Measurements from ENCODE around the gene DGKH. TPM values are rescaled to one million over a fixed set of nuclear protein-coding genes. Genes with fewer than 3 reads are reported as not detected.

DGKH gene
- total and polyA plus RNA-seq, 2 of the 13 experiments (the other 11 are each of a cell fraction or from before 2014, with no cell fraction given), result 0.01 to 0.13 TPM

- Histone ChIP-seq H3K27me3 (ENCODE audit: control insufficient read depth in 1 of 2, insufficient read depth in 2 of 2, low read length in 2 of 2) (no peaks in the 10 kb centered on the region), H3K4me3 (replicated peaks in 1 of 3; ENCODE audit: insufficient read depth in 1 of 3, low read depth in 2 of 3, low read length in 3 of 3) (no peak overlapping the region), H3K36me3 (replicated peaks in 1 of 2; ENCODE audit: control insufficient read depth in 1 of 2, insufficient read depth in 2 of 2, low read length in 2 of 2) (no peaks in the 10 kb centered on the region), H3K27ac (ENCODE audit: extremely low read length, insufficient read depth, low read length) (no peak overlapping the region), H3K9me3 (ENCODE audit: low read length) (no peaks in the 10 kb centered on the region), H3K79me2 (ENCODE audit: insufficient read depth, low read length) (no peaks in the 10 kb centered on the region), H3K4me2 (ENCODE audit: low read depth, low read length) (no peak overlapping the region), H3K9ac (ENCODE audit: insufficient read depth, low read depth, low read length) (no peak overlapping the region), H2AFZ (ENCODE audit: low read length) (no peak overlapping the region), H4K20me1 (ENCODE audit: insufficient read depth, low read length) (no peaks in the 10 kb centered on the region), H3K4me1 (ENCODE audit: insufficient read depth, low read length) (no peaks in the 10 kb centered on the region)
- no peak for ATAC-seq
- 54% methylated on average over 3 of the region's 3 CpGs for WGBS (ENCODE audit: low lambda C conversion rate)
- no TSS peak for BruUV-seq (replicated peaks)
- POLR2A ChIA-PET, result no interaction called here
- no peak for FAIRE-seq
- in situ Hi-C loops (cut with HindIII; ENCODE audit: extremely low pct_ligation_motif_present, low pct_unique_long_range_greater_than_20kb) (no loop called here), intact Hi-C loops (cut with micrococcal nuclease; ENCODE audit: unreplicated experiment) (no loop called here)
- no peak for DNase-seq (ENCODE audit: low spot score)
- CTCF ChIA-PET (ENCODE audit: low intra/inter-chr PET ratio, low total read pairs), result no interaction called here
- TF ChIP-seq, protein P1, sequence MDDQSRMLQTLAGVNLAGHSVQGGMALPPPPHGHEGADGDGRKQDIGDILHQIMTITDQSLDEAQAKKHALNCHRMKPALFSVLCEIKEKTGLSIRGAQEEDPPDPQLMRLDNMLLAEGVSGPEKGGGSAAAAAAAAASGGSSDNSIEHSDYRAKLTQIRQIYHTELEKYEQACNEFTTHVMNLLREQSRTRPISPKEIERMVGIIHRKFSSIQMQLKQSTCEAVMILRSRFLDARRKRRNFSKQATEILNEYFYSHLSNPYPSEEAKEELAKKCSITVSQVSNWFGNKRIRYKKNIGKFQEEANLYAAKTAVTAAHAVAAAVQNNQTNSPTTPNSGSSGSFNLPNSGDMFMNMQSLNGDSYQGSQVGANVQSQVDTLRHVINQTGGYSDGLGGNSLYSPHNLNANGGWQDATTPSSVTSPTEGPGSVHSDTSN (CRISPR knock-in tag; IDR thresholded peaks at IDR 0.05; ENCODE audit: borderline replicate concordance), result no peak
- TF ChIP-seq PATZ1 (CRISPR knock-in tag; IDR thresholded peaks at IDR 0.05) (no peak), ZMAT5 (CRISPR knock-in tag; IDR thresholded peaks at IDR 0.05; ENCODE audit: borderline replicate concordance, low read depth) (no peak), AFF4 (CRISPR knock-in tag; IDR thresholded peaks at IDR 0.05) (no peak), TSC22D2 (CRISPR knock-in tag; IDR thresholded peaks at IDR 0.05; ENCODE audit: borderline replicate concordance) (no peak), GATA4 (IDR thresholded peaks at IDR 0.05; ENCODE audit: borderline replicate concordance, low read depth) (no peak), E2F5 (CRISPR knock-in tag; conservative IDR thresholded peaks at IDR 0.05) (no peak), BORCS8-MEF2B (CRISPR knock-in tag; IDR thresholded peaks at IDR 0.05) (no peak), ZNF552 (CRISPR knock-in tag; IDR thresholded peaks at IDR 0.05; ENCODE audit: borderline replicate concordance) (no peak)
- TF ChIP-seq, protein P2, sequence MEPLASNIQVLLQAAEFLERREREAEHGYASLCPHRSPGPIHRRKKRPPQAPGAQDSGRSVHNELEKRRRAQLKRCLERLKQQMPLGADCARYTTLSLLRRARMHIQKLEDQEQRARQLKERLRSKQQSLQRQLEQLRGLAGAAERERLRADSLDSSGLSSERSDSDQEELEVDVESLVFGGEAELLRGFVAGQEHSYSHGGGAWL (CRISPR knock-in tag; IDR thresholded peaks at IDR 0.05), result no peak
- TF ChIP-seq, protein P3, sequence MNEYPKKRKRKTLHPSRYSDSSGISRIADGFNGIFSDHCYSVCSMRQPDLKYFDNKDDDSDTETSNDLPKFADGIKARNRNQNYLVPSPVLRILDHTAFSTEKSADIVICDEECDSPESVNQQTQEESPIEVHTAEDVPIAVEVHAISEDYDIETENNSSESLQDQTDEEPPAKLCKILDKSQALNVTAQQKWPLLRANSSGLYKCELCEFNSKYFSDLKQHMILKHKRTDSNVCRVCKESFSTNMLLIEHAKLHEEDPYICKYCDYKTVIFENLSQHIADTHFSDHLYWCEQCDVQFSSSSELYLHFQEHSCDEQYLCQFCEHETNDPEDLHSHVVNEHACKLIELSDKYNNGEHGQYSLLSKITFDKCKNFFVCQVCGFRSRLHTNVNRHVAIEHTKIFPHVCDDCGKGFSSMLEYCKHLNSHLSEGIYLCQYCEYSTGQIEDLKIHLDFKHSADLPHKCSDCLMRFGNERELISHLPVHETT (CRISPR knock-in tag; conservative IDR thresholded peaks at IDR 0.05), result no peak
Measured at GRCh38 chr13:42153199-42154113, 105.0 kb downstream of the DGKH start.
